HG03521 (cell line): Measurements from ENCODE around the gene CLP1.
"Not testable (repeated sequence)": the region's sequence is repeated elsewhere in the genome, so short reads cannot be mapped to it uniquely, and the experiment has no call there.

Experiments used
- ATAC-seq: cut with Tn5 transposase; IDR thresholded peaks from one replicate; pipeline ENCODE4 v1.9.1; 2021; ENCODE audit warnings: mild to moderate bottlenecking, moderate library complexity; ENCODE audit not compliant: unreplicated experiment

CLP1 gene

GRCh38 chr11:57640068-57640800 lies 17.3 kb upstream of the CLP1 start:
- ATAC-seq: no peak

GRCh38 chr11:57641011-57641807 lies 16.4 kb upstream of the CLP1 start:
- no peak for ATAC-seq

- no peak for ATAC-seq
Measured at GRCh38 chr11:57643802-57644201, 13.8 kb upstream of the CLP1 start.

- peak; percentile 63 for ATAC-seq
Measured at GRCh38 chr11:57644748-57645688, 12.5 kb upstream of the CLP1 start.

- ATAC-seq: no peak
Measured at GRCh38 chr11:57645689-57646085, 11.9 kb upstream of the CLP1 start.

GRCh38 chr11:57646194-57646798 lies 11.3 kb upstream of the CLP1 start:
- ATAC-seq: no peak

GRCh38 chr11:57646799-57647303 lies 10.7 kb upstream of the CLP1 start:
- ATAC-seq: no peak

- ATAC-seq: no peak
Measured at GRCh38 chr11:57647372-57647771, 10.2 kb upstream of the CLP1 start.

- ATAC-seq: no peak
Measured at GRCh38 chr11:57647960-57648800, 9.4 kb upstream of the CLP1 start.

GRCh38 chr11:57648801-57649735 lies 8.5 kb upstream of the CLP1 start:
- ATAC-seq: no peak

- no peak for ATAC-seq
Measured at GRCh38 chr11:57649826-57650738, 7.5 kb upstream of the CLP1 start, which contains the start of gene YPEL4. TSS of gene YPEL4 (minus strand) at chr11:57649912. CDS start at chr11:57647107, 2,805 bp downstream.

GRCh38 chr11:57650739-57651090 lies 6.8 kb upstream of the CLP1 start:
- no peak for ATAC-seq

- no peak for ATAC-seq
Measured at GRCh38 chr11:57651408-57651807, 6.2 kb upstream of the CLP1 start.

- not testable (repeated sequence) for ATAC-seq
Measured at GRCh38 chr11:57652230-57652629, 5.3 kb upstream of the CLP1 start.

GRCh38 chr11:57652662-57653061 lies 4.9 kb upstream of the CLP1 start:
- no peak for ATAC-seq

- ATAC-seq: no peak
Measured at GRCh38 chr11:57653163-57653562, 4.4 kb upstream of the CLP1 start.

- no peak for ATAC-seq
Measured at GRCh38 chr11:57656885-57657193, 723 bp upstream of the CLP1 start.

GRCh38 chr11:57658023-57658361 lies 430 bp downstream of the CLP1 start:
- ATAC-seq: no peak
